HG03354 (cell line): ENCODE results near the gene ATOSA.

ENCODE experiments used
- ATAC-seq: cut with Tn5 transposase; IDR thresholded peaks from one replicate; pipeline ENCODE4 v1.9.1; 2021; ENCODE audit warnings: mild to moderate bottlenecking; ENCODE audit not compliant: unreplicated experiment, poor library complexity, severe bottlenecking

The ATOSA gene

GRCh38 chr15:52658955-52659354 is 20.2 kb downstream of the ATOSA start:
- peak; percentile 92 for ATAC-seq

DNA sequence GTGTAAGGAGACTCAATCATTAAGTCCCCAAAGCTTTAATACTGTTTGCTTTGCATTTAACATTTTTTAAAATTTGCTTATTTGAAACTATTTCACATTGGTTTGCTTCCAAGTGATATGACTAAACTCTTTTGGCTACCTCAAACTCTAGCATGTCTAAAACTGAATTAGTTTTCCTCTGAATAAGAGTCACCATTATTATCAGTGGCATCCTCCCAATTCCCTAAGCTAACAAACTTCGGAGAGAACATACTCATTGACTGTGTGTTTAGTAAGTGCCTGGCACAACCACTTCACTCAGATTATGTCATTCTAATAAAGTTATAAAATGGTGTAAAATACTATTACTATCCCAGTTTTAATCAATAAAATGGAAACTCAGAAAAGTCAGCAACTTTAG is 21.9 kb downstream of the ATOSA start:
- no peak for ATAC-seq

GRCh38 chr15:52656412-52656811 is 22.8 kb downstream of the ATOSA start:
- ATAC-seq: no peak

DNA sequence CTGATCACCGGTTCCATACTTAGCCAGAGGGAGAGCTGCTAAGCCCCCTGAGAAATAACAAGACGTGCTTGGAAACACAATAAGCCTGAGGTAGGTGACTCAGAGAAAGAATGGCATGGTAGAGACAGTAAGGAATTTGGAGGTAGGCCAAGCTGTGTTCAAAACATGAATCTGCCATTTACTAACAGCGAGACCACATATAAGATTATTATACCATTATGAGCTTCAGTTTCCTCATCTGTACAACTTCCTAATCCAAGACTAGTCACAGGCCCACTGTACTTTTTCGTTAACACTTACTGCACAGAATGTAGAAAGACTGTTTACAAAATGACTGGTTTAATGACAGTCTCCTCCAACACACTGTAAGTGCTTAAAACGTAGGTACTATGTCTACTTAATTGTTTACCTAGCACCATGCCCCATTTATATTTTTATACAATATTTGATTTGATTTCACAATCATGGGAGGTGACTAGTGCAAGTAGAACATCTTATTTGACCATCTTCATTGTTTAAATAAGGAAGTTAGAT is 25.7 kb downstream of the ATOSA start:
- no peak for ATAC-seq

DNA sequence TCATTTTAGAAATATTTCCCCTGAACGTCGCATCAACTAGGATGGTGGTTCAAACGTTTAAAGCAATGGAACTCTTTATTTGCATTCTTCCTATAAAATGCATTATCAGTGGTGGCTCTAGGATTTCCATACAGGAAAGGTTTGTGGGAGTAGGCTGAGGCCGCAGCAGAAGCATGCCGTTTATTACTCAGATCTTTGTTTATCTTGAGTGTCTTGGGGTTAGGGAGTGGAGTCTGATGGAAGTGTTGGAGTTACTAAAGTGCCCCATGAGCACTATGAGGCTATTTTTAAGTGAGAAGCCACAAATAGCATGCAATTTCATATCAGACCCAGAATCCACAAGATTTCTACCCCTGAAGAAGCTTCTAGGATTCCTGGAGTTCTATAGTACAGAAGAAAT is 26.2 kb downstream of the ATOSA start:
- no peak for ATAC-seq

DNA sequence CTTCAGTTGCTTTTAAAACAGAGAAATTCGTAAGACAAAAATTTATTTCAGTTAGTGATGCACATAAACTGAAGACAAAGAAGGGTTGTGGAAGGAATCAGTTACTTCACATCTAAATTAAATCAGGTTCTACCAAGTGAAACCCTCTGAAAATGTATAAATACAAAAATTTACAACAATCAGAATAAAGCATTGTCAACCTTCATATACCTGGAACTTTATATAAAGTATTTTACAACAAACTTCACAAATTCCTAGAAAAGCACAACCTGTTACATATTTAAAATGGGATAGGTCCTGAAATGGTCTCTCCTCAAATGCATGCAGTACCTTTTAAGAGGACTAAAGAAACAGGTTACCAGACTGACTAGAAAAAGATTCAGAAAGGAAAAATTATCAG is 26.9 kb downstream of the ATOSA start:
- ATAC-seq: no peak

- ATAC-seq: peak; percentile 97
These were observed 27.3 kb downstream of the ATOSA start for GRCh38 chr15:52651868-52652267.

DNA sequence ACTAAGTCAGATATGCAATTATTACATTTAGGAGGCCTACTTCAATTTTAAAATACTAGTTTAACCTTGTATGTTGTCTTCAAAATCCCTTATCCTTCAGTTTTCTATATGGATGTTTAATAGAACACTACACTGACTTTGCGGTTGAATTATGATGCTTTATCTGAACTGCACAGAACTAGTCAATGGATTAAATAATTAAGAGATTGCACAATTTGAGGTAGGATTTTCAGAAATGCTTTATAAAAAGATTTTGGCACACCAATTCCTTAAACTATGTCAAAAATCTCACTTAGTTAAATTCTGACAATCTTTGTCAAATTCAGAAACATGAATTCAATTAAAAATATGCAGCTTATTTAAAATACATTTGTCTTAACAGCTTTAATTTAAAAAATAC is 28.1 kb downstream of the ATOSA start:
- ATAC-seq: no peak

GRCh38 chr15:52649686-52650085 is 29.5 kb downstream of the ATOSA start:
- ATAC-seq: no peak

DNA sequence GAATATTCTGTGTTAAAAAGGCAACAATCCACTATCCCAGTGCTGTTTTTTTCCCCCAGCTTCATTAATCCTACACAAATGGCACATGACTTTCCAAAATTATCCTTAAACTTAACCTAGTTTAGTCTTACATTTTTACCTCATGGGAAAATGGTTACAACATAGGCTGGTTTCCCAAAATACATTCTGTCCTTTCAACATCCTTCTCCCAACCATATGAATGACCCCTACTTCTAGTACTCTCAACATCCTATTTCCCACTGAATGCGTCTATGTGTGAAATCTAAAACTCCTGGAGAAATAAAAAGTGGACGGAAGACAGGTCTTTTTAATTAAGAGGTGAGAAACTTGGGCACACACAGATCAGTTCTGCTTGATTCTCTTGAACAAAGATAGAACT is 33.3 kb downstream of the ATOSA start:
- ATAC-seq: no peak

DNA sequence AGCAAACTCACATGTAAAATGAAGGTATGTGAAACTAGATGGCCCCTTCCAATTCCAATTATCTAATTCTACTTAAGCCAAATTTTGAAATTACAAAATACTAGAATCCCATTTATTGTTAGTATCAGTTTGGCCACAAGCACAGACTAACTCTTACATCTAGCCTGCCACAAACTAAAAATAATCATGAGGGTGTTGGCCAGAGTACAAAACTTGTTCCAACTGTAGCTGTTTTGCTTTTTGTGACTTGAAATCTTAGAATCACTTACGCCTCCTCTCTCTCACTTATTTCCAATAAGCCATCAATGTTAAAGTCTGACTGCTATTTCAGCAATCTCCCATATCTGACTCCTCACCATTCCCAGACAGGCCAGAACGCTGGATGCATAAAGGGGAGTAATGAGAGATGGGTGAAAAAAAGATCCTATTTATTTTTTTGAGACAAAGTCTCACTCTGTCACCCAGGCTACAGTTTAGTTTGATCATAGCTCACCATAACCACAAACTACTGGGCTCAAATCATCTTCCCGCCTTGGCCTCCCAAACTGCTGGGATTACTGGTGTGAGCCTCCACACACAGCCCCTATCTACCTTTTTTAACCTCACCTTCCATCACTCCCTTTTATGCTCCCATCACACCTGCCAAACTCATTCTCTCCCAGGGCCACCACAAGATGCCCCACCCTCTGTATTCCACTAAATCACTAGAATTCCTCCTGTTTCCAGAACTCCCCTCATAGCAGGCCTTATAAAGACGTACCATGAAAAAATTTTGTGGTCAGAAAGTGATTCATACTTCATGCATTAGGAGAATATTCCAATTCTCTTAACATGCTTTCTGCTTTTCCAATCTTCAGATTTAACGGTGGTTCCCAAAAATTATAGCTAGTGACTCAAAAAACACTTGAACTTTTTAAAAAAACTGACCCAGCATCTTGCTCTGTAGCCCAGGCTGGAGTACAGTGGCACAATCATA is 36.5 kb downstream of the ATOSA start:
- ATAC-seq: no peak

DNA sequence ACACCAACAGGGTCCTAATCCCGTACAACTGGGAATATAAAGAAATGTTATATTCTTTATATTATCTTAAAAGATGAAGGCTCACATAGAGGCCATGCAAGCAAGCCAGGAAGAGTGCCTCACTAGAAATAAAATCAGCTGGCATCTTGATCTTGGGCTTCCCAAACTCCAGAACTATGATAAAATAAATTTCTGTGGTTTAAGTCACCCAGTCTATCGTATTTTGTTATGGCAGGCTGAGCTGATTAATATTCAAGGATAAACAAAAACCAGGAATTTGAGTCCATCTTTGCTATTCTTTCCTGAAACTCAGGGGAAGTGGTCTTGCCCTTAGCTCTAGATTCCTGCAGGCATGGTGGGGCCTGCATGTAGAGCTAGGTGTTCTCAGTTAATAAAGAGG is 42.7 kb downstream of the ATOSA start:
- ATAC-seq: no peak

- ATAC-seq: no peak
These were observed 43.3 kb downstream of the ATOSA start for GRCh38 chr15:52635908-52636307.
